ENCODE measurements around the gene ALCAM. TPM values are rescaled to one million over a fixed set of nuclear protein-coding genes. Genes with fewer than 3 reads are reported as not detected.

Gene ALCAM
- total RNA-seq, 3 donors from 2014 or later: 12.6 to 23.7 (median 14.8) TPM

GRCh38 chr3:105424412-105425152, 57.9 kb downstream of the ALCAM start:
- Histone ChIP-seq H3K4me1 (ENCODE audit: low read depth) (no peaks in the 10 kb centered on the region), H3K9me3 (no peaks in the 10 kb centered on the region), H3K36me3 (ENCODE audit: low read depth) (no peaks in the 10 kb centered on the region), H3K4me3 (no peak overlapping the region)
- TF ChIP-seq CTCF (IDR thresholded peaks at IDR 0.05): no peak
- intact Hi-C loops (cut with DNase I, micrococcal nuclease): no loop called here
- ATAC-seq: no peak
- DNase-seq: no peak

- H3K4me1 ChIP-seq (ENCODE audit: low read depth): no peaks in the 10 kb centered on the region
- H3K4me3 ChIP-seq: no peak overlapping the region
- H3K9me3 ChIP-seq: no peaks in the 10 kb centered on the region
- no peaks in the 10 kb centered on the region for H3K36me3 ChIP-seq (ENCODE audit: low read depth)
- intact Hi-C loops (cut with DNase I, micrococcal nuclease): no loop called here
- no peak for DNase-seq
- no peak for TF ChIP-seq CTCF (IDR thresholded peaks at IDR 0.05)
- no peak for ATAC-seq
These were observed 58.4 kb downstream of the ALCAM start for GRCh38 chr3:105425153-105425502.

GRCh38 chr3:105427332-105427731, 60.6 kb downstream of the ALCAM start:
- DNase-seq (no peak), ATAC-seq (no peak)
- TF ChIP-seq CTCF (IDR thresholded peaks at IDR 0.05): no peak
- Histone ChIP-seq H3K36me3 (ENCODE audit: low read depth) (no peaks in the 10 kb centered on the region), H3K9me3 (no peaks in the 10 kb centered on the region), H3K4me1 (ENCODE audit: low read depth) (no peaks in the 10 kb centered on the region), H3K4me3 (no peak overlapping the region)
- intact Hi-C loops (cut with DNase I, micrococcal nuclease): no loop called here

- intact Hi-C loops (cut with DNase I, micrococcal nuclease): no loop called here
- ATAC-seq: no peak
- Histone ChIP-seq H3K9me3 (no peaks in the 10 kb centered on the region), H3K36me3 (ENCODE audit: low read depth) (no peaks in the 10 kb centered on the region), H3K4me3 (no peak overlapping the region), H3K4me1 (ENCODE audit: low read depth) (no peaks in the 10 kb centered on the region)
- no peak for TF ChIP-seq CTCF (IDR thresholded peaks at IDR 0.05)
- no peak for DNase-seq
These were observed 62.5 kb downstream of the ALCAM start for GRCh38 chr3:105429034-105429762.

GRCh38 chr3:105430455-105430854, 63.7 kb downstream of the ALCAM start:
- no peaks in the 10 kb centered on the region for H3K36me3 ChIP-seq (ENCODE audit: low read depth)
- ATAC-seq (no peak), DNase-seq (no peak)
- no peak overlapping the region for H3K4me3 ChIP-seq
- TF ChIP-seq CTCF (IDR thresholded peaks at IDR 0.05): no peak
- no peaks in the 10 kb centered on the region for H3K4me1 ChIP-seq (ENCODE audit: low read depth)
- intact Hi-C loops (cut with DNase I, micrococcal nuclease): no loop called here
- no peaks in the 10 kb centered on the region for H3K9me3 ChIP-seq
